MM.1S (cell line): ENCODE data around the gene CRAT.

Experiments used
- DNase-seq: peaks from one replicate; pipeline ENCODE4 v3.0.0-alpha.2; 2015
- H2AFZ ChIP-seq: fragments of 300-600 bp; sonication (generic); 2 replicates; pipeline ENCODE4 v1.6.0; 2016; ENCODE audit warnings: antibody characterized with exemption, low read length
- H3F3A ChIP-seq: fragments of 300-600 bp; sonication (generic); 2 replicates; pipeline ENCODE4 v1.6.1; 2016; ENCODE audit warnings: mild to moderate bottlenecking, antibody characterized with exemption, low read length, moderate library complexity, mixed read lengths; ENCODE audit not compliant: insufficient read depth
- H3K27ac ChIP-seq: fragments of 300-600 bp; sonication (generic); 2 replicates; pipeline ENCODE4 v1.5.1; 2016; ENCODE audit warnings: mild to moderate bottlenecking, low read length
- H3K27me3 ChIP-seq: fragments of 300-600 bp; sonication (generic); replicated peaks from 2 replicates; pipeline ENCODE4 v1.6.0; 2016; ENCODE audit warnings: low read length; ENCODE audit not compliant: insufficient read depth
- H3K36me3 ChIP-seq: fragments of 300-600 bp; sonication (generic); replicated peaks from 2 replicates; pipeline ENCODE4 v1.6.1; 2016; ENCODE audit warnings: mild to moderate bottlenecking, low read length, mixed read lengths; ENCODE audit not compliant: insufficient read depth
- H3K4me1 ChIP-seq: fragments of 300-600 bp; sonication (generic); 2 replicates; pipeline ENCODE4 v1.6.1; 2016; ENCODE audit warnings: low read length, mixed read lengths
- H3K4me2 ChIP-seq: fragments of 300-600 bp; sonication (generic); 2 replicates; pipeline ENCODE4 v1.6.0; 2016; ENCODE audit warnings: low read depth, low read length
- H3K4me3 ChIP-seq: fragments of 300-600 bp; sonication (generic); 2 replicates; pipeline ENCODE4 v1.5.1; 2016; ENCODE audit warnings: low read length, mixed read lengths
- H3K79me2 ChIP-seq: fragments of 300-600 bp; sonication (generic); 2 replicates; pipeline ENCODE4 v1.6.1; 2016; ENCODE audit warnings: mixed run types, low read length, mixed read lengths
- H3K9ac ChIP-seq: fragments of 300-600 bp; sonication (generic); 2 replicates; pipeline ENCODE4 v1.6.1; 2016; ENCODE audit warnings: low read length, mixed read lengths
- H3K9me2 ChIP-seq: fragments of 300-600 bp; sonication (generic); replicated peaks from 2 replicates; pipeline ENCODE4 v1.6.1; 2016; ENCODE audit warnings: mild to moderate bottlenecking, low read length, mixed read lengths; ENCODE audit not compliant: insufficient read depth
- H3K9me3 ChIP-seq: fragments of 300-600 bp; sonication (generic); replicated peaks from 2 replicates; pipeline ENCODE4 v1.6.1; 2016; ENCODE audit warnings: mild to moderate bottlenecking, low read length, mixed read lengths; ENCODE audit not compliant: insufficient read depth
- H4K20me1 ChIP-seq: fragments of 300-600 bp; sonication (generic); 2 replicates; pipeline ENCODE4 v1.6.1; 2016; ENCODE audit warnings: mild to moderate bottlenecking, low read length, moderate library complexity, mixed read lengths; ENCODE audit not compliant: insufficient read depth
- CTCF ChIP-seq: fragments of 300-600 bp; sonication (generic); IDR thresholded peaks from 2 replicates; pipeline ENCODE4 v1.5.1; 2016; ENCODE audit warnings: antibody characterized with exemption, low read length, mixed read lengths
- EZH2 ChIP-seq: fragments of 300-600 bp; sonication (generic); optimal IDR thresholded peaks from 2 replicates; pipeline ENCODE3; 2017; ENCODE audit warnings: low read depth, mild to moderate bottlenecking, antibody characterized with exemption, low read length, mixed read lengths
- EZH2phosphoT487 ChIP-seq: fragments of 300-600 bp; sonication (generic); IDR thresholded peaks from 2 replicates; pipeline ENCODE4 v1.6.1; 2018; ENCODE audit warnings: antibody characterized with exemption, low read length

Gene CRAT

GRCh38 chr9:129148463-129149204 lies 38.0 kb upstream of the CRAT start:
- H3K9me3 ChIP-seq: no peaks in the 10 kb centered on the region
- no peak for TF ChIP-seq EZH2phosphoT487
- TF ChIP-seq EZH2: no peak
- no peak for TF ChIP-seq CTCF
- H4K20me1 ChIP-seq: no peaks in the 10 kb centered on the region
- H3K9ac ChIP-seq: no peak overlapping the region
- DNase-seq: no peak
- H3K27ac ChIP-seq: no peak overlapping the region
- H3K4me3 ChIP-seq: no peak overlapping the region
- no peaks in the 10 kb centered on the region for H3K4me1 ChIP-seq
- H3F3A ChIP-seq: no peaks in the 10 kb centered on the region
- no peaks in the 10 kb centered on the region for H3K79me2 ChIP-seq
- H2AFZ ChIP-seq: no peak overlapping the region
- no peaks in the 10 kb centered on the region for H3K27me3 ChIP-seq
- H3K9me2 ChIP-seq: no peaks in the 10 kb centered on the region
- no peak overlapping the region for H3K4me2 ChIP-seq
- H3K36me3 ChIP-seq: no peaks in the 10 kb centered on the region; the same call in 1 of the 2 replicates

- no peak overlapping the region for H3K27ac ChIP-seq
- no peaks in the 10 kb centered on the region for H3K27me3 ChIP-seq
- no peaks in the 10 kb centered on the region for H3F3A ChIP-seq
- peaks cover 9% of the 10 kb centered on the region; the same call in 1 of the 2 replicates for H3K79me2 ChIP-seq
- TF ChIP-seq CTCF: no peak
- no peak for TF ChIP-seq EZH2phosphoT487
- TF ChIP-seq EZH2: no peak
- no peaks in the 10 kb centered on the region; the same call in 1 of the 2 replicates for H3K36me3 ChIP-seq
- no peaks in the 10 kb centered on the region for H3K9me2 ChIP-seq
- no peak for DNase-seq
- no peak overlapping the region for H3K4me3 ChIP-seq
- H4K20me1 ChIP-seq: no peaks in the 10 kb centered on the region
- no peaks in the 10 kb centered on the region for H3K4me1 ChIP-seq
- no peak overlapping the region for H2AFZ ChIP-seq
- H3K9ac ChIP-seq: no peak overlapping the region
- H3K4me2 ChIP-seq: no peak overlapping the region
- H3K9me3 ChIP-seq: no peaks in the 10 kb centered on the region
These were observed 35.9 kb upstream of the CRAT start for GRCh38 chr9:129146441-129146941.

- H3K79me2 ChIP-seq: peaks cover 15% of the 10 kb centered on the region
- no peak overlapping the region for H3K4me2 ChIP-seq
- no peak for TF ChIP-seq CTCF
- no peak for TF ChIP-seq EZH2
- TF ChIP-seq EZH2phosphoT487: no peak
- H3K27me3 ChIP-seq: no peaks in the 10 kb centered on the region
- no peak overlapping the region for H3K4me3 ChIP-seq
- H3K27ac ChIP-seq: no peak overlapping the region
- H3F3A ChIP-seq: no peaks in the 10 kb centered on the region; the same call in 1 of the 2 replicates
- H3K36me3 ChIP-seq: no peaks in the 10 kb centered on the region; the same call in 1 of the 2 replicates
- DNase-seq: no peak
- no peak overlapping the region for H3K9ac ChIP-seq
- H2AFZ ChIP-seq: no peak overlapping the region
- no peaks in the 10 kb centered on the region for H3K9me2 ChIP-seq
- H4K20me1 ChIP-seq: no peaks in the 10 kb centered on the region
- no peaks in the 10 kb centered on the region for H3K9me3 ChIP-seq
- H3K4me1 ChIP-seq: peaks cover 3% of the 10 kb centered on the region; the same call in 1 of the 2 replicates
These were observed 35.3 kb upstream of the CRAT start for GRCh38 chr9:129145841-129146292.
